ENCODE data around the gene MPST. TPM values are rescaled to one million over a fixed set of nuclear protein-coding genes. Genes with fewer than 3 reads are reported as not detected.

The MPST gene
- total RNA-seq, 1 donor from 2014 or later: 113 TPM

GRCh38 chr22:37059876-37060449, 40.4 kb downstream of the MPST start:
- H3K9me3 ChIP-seq: no peaks in the 10 kb centered on the region
- no peak overlapping the region for H3K4me3 ChIP-seq
- TF ChIP-seq CTCF (IDR thresholded peaks at IDR 0.05): no peak
- no peak overlapping the region for H3K27ac ChIP-seq
- no peaks in the 10 kb centered on the region for H3K27me3 ChIP-seq
- peaks cover 29 to 60% of the 10 kb centered on the region in 2 donors for H3K36me3 ChIP-seq
- no peaks in the 10 kb centered on the region for H3K4me1 ChIP-seq
- intact Hi-C loops (cut with DNase I): no loop called here
- no peak for DNase-seq (ENCODE audit: low spot score in 2 of 2)

GRCh38 chr22:37060801-37061610, 41.5 kb downstream of the MPST start:
- no peaks in the 10 kb centered on the region for H3K4me1 ChIP-seq
- no peak overlapping the region for H3K27ac ChIP-seq
- DNase-seq (ENCODE audit: low spot score in 2 of 2): no peak
- peaks cover 27 to 52% of the 10 kb centered on the region in 2 donors for H3K36me3 ChIP-seq
- H3K4me3 ChIP-seq: no peak overlapping the region
- H3K27me3 ChIP-seq: no peaks in the 10 kb centered on the region
- TF ChIP-seq CTCF (IDR thresholded peaks at IDR 0.05): no peak
- intact Hi-C loops (cut with DNase I): no loop called here
- H3K9me3 ChIP-seq: no peaks in the 10 kb centered on the region

- no peak overlapping the region for H3K27ac ChIP-seq
- DNase-seq (ENCODE audit: low spot score in 2 of 2): no peak
- H3K27me3 ChIP-seq: no peaks in the 10 kb centered on the region
- intact Hi-C loops (cut with DNase I): no loop called here
- peaks cover 23 to 44% of the 10 kb centered on the region in 2 donors for H3K36me3 ChIP-seq
- no peaks in the 10 kb centered on the region for H3K9me3 ChIP-seq
- no peak for TF ChIP-seq CTCF (IDR thresholded peaks at IDR 0.05)
- no peaks in the 10 kb centered on the region for H3K4me1 ChIP-seq
- no peak overlapping the region for H3K4me3 ChIP-seq
Measured at GRCh38 chr22:37061611-37062375, 42.3 kb downstream of the MPST start.

GRCh38 chr22:37062376-37062675, 42.8 kb downstream of the MPST start:
- TF ChIP-seq CTCF (IDR thresholded peaks at IDR 0.05): no peak
- H3K27me3 ChIP-seq: no peaks in the 10 kb centered on the region
- H3K36me3 ChIP-seq: peaks cover 20 to 39% of the 10 kb centered on the region in 2 donors
- no peaks in the 10 kb centered on the region for H3K4me1 ChIP-seq
- intact Hi-C loops (cut with DNase I): no loop called here
- H3K4me3 ChIP-seq: no peak overlapping the region
- DNase-seq (ENCODE audit: low spot score in 2 of 2): no peak
- H3K9me3 ChIP-seq: no peaks in the 10 kb centered on the region
- H3K27ac ChIP-seq: no peak overlapping the region

- H3K27me3 ChIP-seq: no peaks in the 10 kb centered on the region
- no peaks in the 10 kb centered on the region for H3K9me3 ChIP-seq
- no peaks in the 10 kb centered on the region for H3K4me1 ChIP-seq
- no peak overlapping the region for H3K4me3 ChIP-seq
- no peak for DNase-seq (ENCODE audit: low spot score in 2 of 2)
- H3K27ac ChIP-seq: no peak overlapping the region
- intact Hi-C loops (cut with DNase I): no loop called here
- TF ChIP-seq CTCF (IDR thresholded peaks at IDR 0.05): no peak
- peaks cover 17 to 33% of the 10 kb centered on the region in 2 donors for H3K36me3 ChIP-seq
Measured at GRCh38 chr22:37062702-37063381, 43.3 kb downstream of the MPST start.

All from ascending aorta (tissue), 2 donors.